HCT116 (cell line): ENCODE data around the gene KRTAP1-3. TPM values are rescaled to one million over a fixed set of nuclear protein-coding genes. Genes with fewer than 3 reads are reported as not detected.

Experiments
- ATAC-seq: fragments of 200-7000 bp; cut with Tn5 transposase; 2 replicates; pipeline ENCODE4 v1.9.1; 2020; ENCODE audit warnings: mild to moderate bottlenecking, moderate library complexity
- BruUV-seq: library from RNA; stranded (reverse); fragments of 400-500 nt; replicated peaks from 2 replicates; lab custom pipeline; 2021; lab: Mats Ljungman, UMichigan
- CTCF ChIA-PET: fragments of 300-600 bp; sonication (Branson Sonifier 250); formaldehyde crosslinking; loops from one replicate; lab custom pipeline; 2021; ENCODE audit warnings: antibody characterized with exemption; lab: Charles Lee
- POLR2A ChIA-PET: fragments of 300-600, 350-600 bp; sonication (Branson Sonifier 250); formaldehyde crosslinking; loops from one replicate; lab custom pipeline; 2021; ENCODE audit warnings: antibody characterized with exemption; lab: Charles Lee
- RAD21 ChIA-PET, 2 experiments: fragments of 300-600 bp; sonication (Branson Sonifier 250); formaldehyde crosslinking; loops; one replicate each; lab custom pipeline; 2023; ENCODE audit warnings: low total read pairs in 2 of 2; ENCODE audit not compliant: uncharacterized antibody in 2 of 2, unreplicated experiment in 2 of 2, low non-redundant PET in 1 of 2; lab: Charles Lee
- DNase-seq: peaks from one replicate; pipeline ENCODE4 v3.0.0-alpha.2; 2010; ENCODE audit warnings: low read depth, low spot score
- H2AFZ ChIP-seq: fragments of 200-600 bp; shearing (Covaris generic), sonication (generic); 2 replicates; pipeline ENCODE4 v1.6.1; 2017; ENCODE audit warnings: low read depth, mixed run types, mixed read lengths, antibody characterized with exemption, low read length; ENCODE audit not compliant: poor library complexity, severe bottlenecking
- H3K27ac ChIP-seq: 2 replicates; pipeline ENCODE4 v1.5.1; 2012; ENCODE audit warnings: low read depth, low read length
- H3K27me3 ChIP-seq: fragments of 200-600 bp; sonication (generic); 2 replicates; pipeline ENCODE4 v1.6.1; 2016; ENCODE audit warnings: mixed run types, low read length, mixed read lengths; ENCODE audit not compliant: insufficient read depth
- H3K36me3 ChIP-seq, 2 experiments: fragments of 200-500 bp in 1 of 2; fragments of 200-600 bp in 1 of 2; sonication (Bioruptor generic) in 1 of 2; sonication (generic) in 1 of 2; 2 replicates each; pipeline versions ENCODE4 v1.5.1 to v1.6.1; 2014 to 2016; ENCODE audit warnings: low read length in 2 of 2, inconsistent platforms in 1 of 2, mixed read lengths in 1 of 2, mixed run types in 1 of 2; ENCODE audit not compliant: insufficient read depth in 2 of 2, control insufficient read depth in 1 of 2
- H3K4me1 ChIP-seq, 2 experiments: fragments of 200-600 bp in 1 of 2; sonication (generic) in 1 of 2; 2 replicates each; pipeline versions ENCODE4 v1.5.1 to v1.6.1; 2012 to 2017; ENCODE audit warnings: low read length in 2 of 2, inconsistent platforms in 1 of 2, mild to moderate bottlenecking in 1 of 2, mixed read lengths in 1 of 2, mixed run types in 1 of 2, moderate library complexity in 1 of 2; ENCODE audit not compliant: insufficient read depth in 2 of 2, control insufficient read depth in 1 of 2
- H3K4me2 ChIP-seq: fragments of 200-600 bp; sonication (generic); 2 replicates; pipeline ENCODE4 v1.6.1; 2017; ENCODE audit warnings: mixed run types, low read length, mixed read lengths
- H3K4me3 ChIP-seq, 2 experiments: fragments of 200-600 bp in 1 of 2; sonication (generic) in 1 of 2; replicated peaks in 1 of 2; 2 replicates each; pipeline ENCODE4 v1.5.1; 2011 to 2016; ENCODE audit warnings: low read length in 2 of 2, control low read depth in 1 of 2, low read depth in 1 of 2, mild to moderate bottlenecking in 1 of 2, mixed read lengths in 1 of 2, mixed run types in 1 of 2
- H3K79me2 ChIP-seq: fragments of 200-600 bp; sonication (generic); 2 replicates; pipeline ENCODE4 v1.6.1; 2017; ENCODE audit warnings: mild to moderate bottlenecking, mixed run types, low read length, moderate library complexity, mixed read lengths; ENCODE audit not compliant: insufficient read depth
- H3K9ac ChIP-seq: fragments of 200-600 bp; sonication (generic); 2 replicates; pipeline ENCODE4 v1.6.1; 2016; ENCODE audit warnings: low read length, mixed read lengths
- H3K9me2 ChIP-seq: fragments of 200-600 bp; sonication (generic), shearing (Covaris generic); 2 replicates; pipeline ENCODE4 v1.6.1; 2017; ENCODE audit warnings: mixed run types, mild to moderate bottlenecking, moderate library complexity; ENCODE audit not compliant: insufficient read depth
- H3K9me3 ChIP-seq, 2 experiments: fragments of 200-500 bp in 1 of 2; fragments of 200-600 bp in 1 of 2; sonication (Bioruptor generic) in 1 of 2; sonication (generic) in 1 of 2; 2 replicates each; pipeline ENCODE4 v1.6.1; 2014 to 2017; ENCODE audit warnings: low read length in 2 of 2, mixed read lengths in 2 of 2, inconsistent platforms in 1 of 2, low read depth in 1 of 2, mild to moderate bottlenecking in 1 of 2, mixed run types in 1 of 2, moderate library complexity in 1 of 2; ENCODE audit not compliant: control insufficient read depth in 1 of 2, insufficient read depth in 1 of 2
- H4K20me1 ChIP-seq: fragments of 200-600 bp; sonication (generic), shearing (Covaris generic); 2 replicates; pipeline ENCODE4 v1.6.1; 2017; ENCODE audit warnings: mixed run types, mild to moderate bottlenecking, moderate library complexity; ENCODE audit not compliant: insufficient read depth
- CEBPB ChIP-seq: IDR thresholded peaks from 2 replicates; pipeline ENCODE4 v1.6.1; 2012; ENCODE audit warnings: low read depth
- CTCF ChIP-seq, 3 experiments: fragments of 200-600 bp in 1 of 3; sonication (generic) in 1 of 3; IDR thresholded peaks in 2 of 3; conservative IDR thresholded peaks in 1 of 3; 2 replicates each; pipeline ENCODE4 v1.5.1; 2012 to 2017; ENCODE audit warnings: low read depth in 2 of 3, low read length in 2 of 3, antibody characterized with exemption in 1 of 3, borderline replicate concordance in 1 of 3, control low read depth in 1 of 3, mild to moderate bottlenecking in 1 of 3, mixed read lengths in 1 of 3, mixed run types in 1 of 3, moderate library complexity in 1 of 3; ENCODE audit not compliant: insufficient read depth in 1 of 3
- EGR1 ChIP-seq: IDR thresholded peaks from 2 replicates; pipeline ENCODE4 v1.6.1; 2012; ENCODE audit warnings: low read depth
- ELF1 ChIP-seq: IDR thresholded peaks from 2 replicates; pipeline ENCODE4 v1.6.1; 2012; ENCODE audit warnings: low read depth, borderline replicate concordance
- EZH2 ChIP-seq: fragments of 200-600 bp; sonication (generic); IDR thresholded peaks from 2 replicates; pipeline ENCODE4 v1.6.1; 2017; ENCODE audit warnings: antibody characterized with exemption, mixed run types
- EZH2phosphoT487 ChIP-seq: fragments of 200-600 bp; IDR thresholded peaks from 2 replicates; pipeline ENCODE4 v1.6.1; 2018; ENCODE audit warnings: antibody characterized with exemption, borderline replicate concordance
- POLR2AphosphoS5 ChIP-seq: IDR thresholded peaks from 2 replicates; pipeline ENCODE4 v1.6.1; 2011; ENCODE audit warnings: mild to moderate bottlenecking, low read depth, low read length, moderate library complexity
- SP1 ChIP-seq: IDR thresholded peaks from 2 replicates; pipeline ENCODE4 v1.6.1; 2012; ENCODE audit warnings: low read depth
- SRF ChIP-seq: IDR thresholded peaks from 2 replicates; pipeline ENCODE4 v1.6.1; 2012; ENCODE audit warnings: low read depth
- TCF7L2 ChIP-seq: IDR thresholded peaks from 2 replicates; pipeline ENCODE4 v1.7.0; 2011; ENCODE audit warnings: borderline replicate concordance, inconsistent platforms; ENCODE audit not compliant: insufficient read depth, insufficient read length; ENCODE audit errors: extremely low read depth
- YY1 ChIP-seq: IDR thresholded peaks from 2 replicates; pipeline ENCODE4 v1.6.1; 2011; ENCODE audit warnings: low read length, low read depth, moderate library complexity, mild to moderate bottlenecking; ENCODE audit not compliant: insufficient replicate concordance; ENCODE audit errors: extremely low read depth
- ZBTB33 ChIP-seq: IDR thresholded peaks from 2 replicates; pipeline ENCODE4 v1.6.1; 2011; ENCODE audit warnings: mild to moderate bottlenecking, low read length, moderate library complexity; ENCODE audit not compliant: insufficient replicate concordance; ENCODE audit errors: extremely low read depth
- ZFX ChIP-seq: fragments of 450-650 bp; IDR thresholded peaks from 2 replicates; pipeline ENCODE4 v1.6.1; 2017
- intact Hi-C: fragments of 100-400 bp; cut with micrococcal nuclease; formaldehyde crosslinking; loops from 2 replicates; pipeline ENCODE4 v1.10.0; 2022
- total RNA-seq: library from RNA; stranded (reverse); gene quantifications from one replicate; pipeline ENCODE4 v1.2.1, GENCODE V29; 2021; ENCODE audit not compliant: unreplicated experiment
- TF ChIP-seq, protein P1 (sequence below): IDR thresholded peaks from 2 replicates; pipeline ENCODE4 v1.6.1; 2012; ENCODE audit warnings: low read depth
- TF ChIP-seq, protein P2 (sequence below): IDR thresholded peaks from 2 replicates; pipeline ENCODE4 v1.6.1; 2012

KRTAP1-3 gene
- total RNA-seq, 1 experiment from 2014 or later: not detected

- H3K4me2 ChIP-seq: no peak within 1 kb of the TSS
- CTCF ChIA-PET: interaction anchor here (1.2 kb wide), 1 partner anchor 10 kb away, joined by 3 read pairs; no protein-coding TSS in a partner anchor
- POLR2A ChIA-PET: no interaction called here
- H3K27me3 ChIP-seq: no peaks in the 10 kb centered on the region
- no peaks in the 10 kb centered on the region for H3K9me3 ChIP-seq
- H3K9ac ChIP-seq: no peak within 1 kb of the TSS
- no peaks in the 10 kb centered on the region for H3K9me2 ChIP-seq
- RAD21 ChIA-PET: no interaction called here
- no peaks in the 10 kb centered on the region for H3K79me2 ChIP-seq
- H4K20me1 ChIP-seq: no peaks in the 10 kb centered on the region
- no peak for ATAC-seq
- H3K4me3 ChIP-seq: no peak within 1 kb of the TSS
- no TSS peak for BruUV-seq
- intact Hi-C loops: no loop called here
- DNase-seq: no peak
- no peak within 1 kb of the TSS for H2AFZ ChIP-seq
- H3K27ac ChIP-seq: no peak within 1 kb of the TSS
- no peaks in the 10 kb centered on the region for H3K36me3 ChIP-seq
- TF ChIP-seq, protein P1, sequence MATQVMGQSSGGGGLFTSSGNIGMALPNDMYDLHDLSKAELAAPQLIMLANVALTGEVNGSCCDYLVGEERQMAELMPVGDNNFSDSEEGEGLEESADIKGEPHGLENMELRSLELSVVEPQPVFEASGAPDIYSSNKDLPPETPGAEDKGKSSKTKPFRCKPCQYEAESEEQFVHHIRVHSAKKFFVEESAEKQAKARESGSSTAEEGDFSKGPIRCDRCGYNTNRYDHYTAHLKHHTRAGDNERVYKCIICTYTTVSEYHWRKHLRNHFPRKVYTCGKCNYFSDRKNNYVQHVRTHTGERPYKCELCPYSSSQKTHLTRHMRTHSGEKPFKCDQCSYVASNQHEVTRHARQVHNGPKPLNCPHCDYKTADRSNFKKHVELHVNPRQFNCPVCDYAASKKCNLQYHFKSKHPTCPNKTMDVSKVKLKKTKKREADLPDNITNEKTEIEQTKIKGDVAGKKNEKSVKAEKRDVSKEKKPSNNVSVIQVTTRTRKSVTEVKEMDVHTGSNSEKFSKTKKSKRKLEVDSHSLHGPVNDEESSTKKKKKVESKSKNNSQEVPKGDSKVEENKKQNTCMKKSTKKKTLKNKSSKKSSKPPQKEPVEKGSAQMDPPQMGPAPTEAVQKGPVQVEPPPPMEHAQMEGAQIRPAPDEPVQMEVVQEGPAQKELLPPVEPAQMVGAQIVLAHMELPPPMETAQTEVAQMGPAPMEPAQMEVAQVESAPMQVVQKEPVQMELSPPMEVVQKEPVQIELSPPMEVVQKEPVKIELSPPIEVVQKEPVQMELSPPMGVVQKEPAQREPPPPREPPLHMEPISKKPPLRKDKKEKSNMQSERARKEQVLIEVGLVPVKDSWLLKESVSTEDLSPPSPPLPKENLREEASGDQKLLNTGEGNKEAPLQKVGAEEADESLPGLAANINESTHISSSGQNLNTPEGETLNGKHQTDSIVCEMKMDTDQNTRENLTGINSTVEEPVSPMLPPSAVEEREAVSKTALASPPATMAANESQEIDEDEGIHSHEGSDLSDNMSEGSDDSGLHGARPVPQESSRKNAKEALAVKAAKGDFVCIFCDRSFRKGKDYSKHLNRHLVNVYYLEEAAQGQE: no peak
- no peak for TF ChIP-seq EZH2
- TF ChIP-seq TCF7L2: no peak
- no peak for TF ChIP-seq POLR2AphosphoS5
- no peak for TF ChIP-seq CEBPB
- TF ChIP-seq ZBTB33: no peak
- no peak for TF ChIP-seq SP1
- TF ChIP-seq ELF1: no peak
- no peak for TF ChIP-seq ZFX
- TF ChIP-seq, protein P2, sequence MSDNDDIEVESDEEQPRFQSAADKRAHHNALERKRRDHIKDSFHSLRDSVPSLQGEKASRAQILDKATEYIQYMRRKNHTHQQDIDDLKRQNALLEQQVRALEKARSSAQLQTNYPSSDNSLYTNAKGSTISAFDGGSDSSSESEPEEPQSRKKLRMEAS: no peak
- TF ChIP-seq SRF: no peak
- no peak for TF ChIP-seq EZH2phosphoT487
- TF ChIP-seq YY1: no peak
- no peak for TF ChIP-seq EGR1
- no peak for TF ChIP-seq CTCF (IDR thresholded peaks at IDR 0.05 in 2 of 3, conservative IDR thresholded peaks at IDR 0.05 in 1 of 3; ENCODE audit: borderline replicate concordance in 1 of 3, insufficient read depth in 1 of 3, low read depth in 2 of 3, low read length in 2 of 3)
- TF ChIP-seq, all 23 proteins: peak for 0
- no peaks in the 10 kb centered on the region for H3K4me1 ChIP-seq
Measured at GRCh38 chr17:41029633-41030245, 4.9 kb downstream of the KRTAP1-3 start, which contains the start of gene KRTAP1-4. KRTAP1-4 (minus strand) TSS chr17:41030195; CDS start chr17:41030078, 117 bp downstream.
